HCT116 (cell line): ENCODE data around the gene GTF2H1. TPM values are rescaled to one million over a fixed set of nuclear protein-coding genes. Genes with fewer than 3 reads are reported as not detected.

Experiments
- ATAC-seq: fragments of 200-7000 bp; cut with Tn5 transposase; 2 replicates; pipeline ENCODE4 v1.9.1; 2020; ENCODE audit warnings: mild to moderate bottlenecking, moderate library complexity
- BruUV-seq: library from RNA; stranded (reverse); fragments of 400-500 nt; replicated peaks from 2 replicates; lab custom pipeline; 2021; lab: Mats Ljungman, UMichigan
- CTCF ChIA-PET: fragments of 300-600 bp; sonication (Branson Sonifier 250); formaldehyde crosslinking; loops from one replicate; lab custom pipeline; 2021; ENCODE audit warnings: antibody characterized with exemption; lab: Charles Lee
- POLR2A ChIA-PET: fragments of 300-600, 350-600 bp; sonication (Branson Sonifier 250); formaldehyde crosslinking; loops from one replicate; lab custom pipeline; 2021; ENCODE audit warnings: antibody characterized with exemption; lab: Charles Lee
- RAD21 ChIA-PET, 2 experiments: fragments of 300-600 bp; sonication (Branson Sonifier 250); formaldehyde crosslinking; loops; one replicate each; lab custom pipeline; 2023; ENCODE audit warnings: low total read pairs in 2 of 2; ENCODE audit not compliant: uncharacterized antibody in 2 of 2, unreplicated experiment in 2 of 2, low non-redundant PET in 1 of 2; lab: Charles Lee
- DNase-seq: peaks from one replicate; pipeline ENCODE4 v3.0.0-alpha.2; 2010; ENCODE audit warnings: low read depth, low spot score
- H2AFZ ChIP-seq: fragments of 200-600 bp; shearing (Covaris generic), sonication (generic); 2 replicates; pipeline ENCODE4 v1.6.1; 2017; ENCODE audit warnings: low read depth, mixed run types, mixed read lengths, antibody characterized with exemption, low read length; ENCODE audit not compliant: poor library complexity, severe bottlenecking
- H3K27ac ChIP-seq: 2 replicates; pipeline ENCODE4 v1.5.1; 2012; ENCODE audit warnings: low read depth, low read length
- H3K27me3 ChIP-seq: fragments of 200-600 bp; sonication (generic); 2 replicates; pipeline ENCODE4 v1.6.1; 2016; ENCODE audit warnings: mixed run types, low read length, mixed read lengths; ENCODE audit not compliant: insufficient read depth
- H3K36me3 ChIP-seq, 2 experiments: fragments of 200-500 bp in 1 of 2; fragments of 200-600 bp in 1 of 2; sonication (Bioruptor generic) in 1 of 2; sonication (generic) in 1 of 2; 2 replicates each; pipeline versions ENCODE4 v1.5.1 to v1.6.1; 2014 to 2016; ENCODE audit warnings: low read length in 2 of 2, inconsistent platforms in 1 of 2, mixed read lengths in 1 of 2, mixed run types in 1 of 2; ENCODE audit not compliant: insufficient read depth in 2 of 2, control insufficient read depth in 1 of 2
- H3K4me1 ChIP-seq, 2 experiments: fragments of 200-600 bp in 1 of 2; sonication (generic) in 1 of 2; 2 replicates each; pipeline versions ENCODE4 v1.5.1 to v1.6.1; 2012 to 2017; ENCODE audit warnings: low read length in 2 of 2, inconsistent platforms in 1 of 2, mild to moderate bottlenecking in 1 of 2, mixed read lengths in 1 of 2, mixed run types in 1 of 2, moderate library complexity in 1 of 2; ENCODE audit not compliant: insufficient read depth in 2 of 2, control insufficient read depth in 1 of 2
- H3K4me2 ChIP-seq: fragments of 200-600 bp; sonication (generic); 2 replicates; pipeline ENCODE4 v1.6.1; 2017; ENCODE audit warnings: mixed run types, low read length, mixed read lengths
- H3K4me3 ChIP-seq, 2 experiments: fragments of 200-600 bp in 1 of 2; sonication (generic) in 1 of 2; replicated peaks in 1 of 2; 2 replicates each; pipeline ENCODE4 v1.5.1; 2011 to 2016; ENCODE audit warnings: low read length in 2 of 2, control low read depth in 1 of 2, low read depth in 1 of 2, mild to moderate bottlenecking in 1 of 2, mixed read lengths in 1 of 2, mixed run types in 1 of 2
- H3K79me2 ChIP-seq: fragments of 200-600 bp; sonication (generic); 2 replicates; pipeline ENCODE4 v1.6.1; 2017; ENCODE audit warnings: mild to moderate bottlenecking, mixed run types, low read length, moderate library complexity, mixed read lengths; ENCODE audit not compliant: insufficient read depth
- H3K9ac ChIP-seq: fragments of 200-600 bp; sonication (generic); 2 replicates; pipeline ENCODE4 v1.6.1; 2016; ENCODE audit warnings: low read length, mixed read lengths
- H3K9me2 ChIP-seq: fragments of 200-600 bp; sonication (generic), shearing (Covaris generic); 2 replicates; pipeline ENCODE4 v1.6.1; 2017; ENCODE audit warnings: mixed run types, mild to moderate bottlenecking, moderate library complexity; ENCODE audit not compliant: insufficient read depth
- H3K9me3 ChIP-seq, 2 experiments: fragments of 200-500 bp in 1 of 2; fragments of 200-600 bp in 1 of 2; sonication (Bioruptor generic) in 1 of 2; sonication (generic) in 1 of 2; 2 replicates each; pipeline ENCODE4 v1.6.1; 2014 to 2017; ENCODE audit warnings: low read length in 2 of 2, mixed read lengths in 2 of 2, inconsistent platforms in 1 of 2, low read depth in 1 of 2, mild to moderate bottlenecking in 1 of 2, mixed run types in 1 of 2, moderate library complexity in 1 of 2; ENCODE audit not compliant: control insufficient read depth in 1 of 2, insufficient read depth in 1 of 2
- H4K20me1 ChIP-seq: fragments of 200-600 bp; sonication (generic), shearing (Covaris generic); 2 replicates; pipeline ENCODE4 v1.6.1; 2017; ENCODE audit warnings: mixed run types, mild to moderate bottlenecking, moderate library complexity; ENCODE audit not compliant: insufficient read depth
- CBX3 ChIP-seq: IDR thresholded peaks from 2 replicates; pipeline ENCODE4 v1.6.1; 2012; ENCODE audit warnings: low read depth
- CEBPB ChIP-seq: IDR thresholded peaks from 2 replicates; pipeline ENCODE4 v1.6.1; 2012; ENCODE audit warnings: low read depth
- EZH2 ChIP-seq: fragments of 200-600 bp; sonication (generic); IDR thresholded peaks from 2 replicates; pipeline ENCODE4 v1.6.1; 2017; ENCODE audit warnings: antibody characterized with exemption, mixed run types
- EZH2phosphoT487 ChIP-seq: fragments of 200-600 bp; IDR thresholded peaks from 2 replicates; pipeline ENCODE4 v1.6.1; 2018; ENCODE audit warnings: antibody characterized with exemption, borderline replicate concordance
- FOSL1 ChIP-seq: IDR thresholded peaks from 2 replicates; pipeline ENCODE4 v1.6.1; 2012; ENCODE audit warnings: low read depth
- JUND ChIP-seq: IDR thresholded peaks from 2 replicates; pipeline ENCODE4 v1.6.1; 2012
- POLR2A ChIP-seq: IDR thresholded peaks from 2 replicates; pipeline ENCODE4 v1.7.0; 2011; ENCODE audit warnings: borderline replicate concordance; ENCODE audit not compliant: insufficient read depth, insufficient read length; ENCODE audit errors: extremely low read depth
- POLR2AphosphoS5 ChIP-seq: IDR thresholded peaks from 2 replicates; pipeline ENCODE4 v1.6.1; 2011; ENCODE audit warnings: mild to moderate bottlenecking, low read depth, low read length, moderate library complexity
- RAD21 ChIP-seq: IDR thresholded peaks from 2 replicates; pipeline ENCODE4 v1.6.1; 2012; ENCODE audit warnings: low read depth, mild to moderate bottlenecking
- SIN3A ChIP-seq: IDR thresholded peaks from 2 replicates; pipeline ENCODE4 v1.6.1; 2012; ENCODE audit warnings: low read depth
- SP1 ChIP-seq: IDR thresholded peaks from 2 replicates; pipeline ENCODE4 v1.6.1; 2012; ENCODE audit warnings: low read depth
- SRF ChIP-seq: IDR thresholded peaks from 2 replicates; pipeline ENCODE4 v1.6.1; 2012; ENCODE audit warnings: low read depth
- TCF7L2 ChIP-seq: IDR thresholded peaks from 2 replicates; pipeline ENCODE4 v1.7.0; 2011; ENCODE audit warnings: borderline replicate concordance, inconsistent platforms; ENCODE audit not compliant: insufficient read depth, insufficient read length; ENCODE audit errors: extremely low read depth
- YY1 ChIP-seq: IDR thresholded peaks from 2 replicates; pipeline ENCODE4 v1.6.1; 2011; ENCODE audit warnings: low read length, low read depth, moderate library complexity, mild to moderate bottlenecking; ENCODE audit not compliant: insufficient replicate concordance; ENCODE audit errors: extremely low read depth
- ZNF274 ChIP-seq: fragments of 200-500 bp; sonication (Bioruptor generic); IDR thresholded peaks from 2 replicates; pipeline ENCODE4 v1.6.1; 2014; ENCODE audit warnings: mild to moderate bottlenecking, low read depth, low read length, inconsistent platforms
- intact Hi-C: fragments of 100-400 bp; cut with micrococcal nuclease; formaldehyde crosslinking; loops from 2 replicates; pipeline ENCODE4 v1.10.0; 2022
- total RNA-seq: library from RNA; stranded (reverse); gene quantifications from one replicate; pipeline ENCODE4 v1.2.1, GENCODE V29; 2021; ENCODE audit not compliant: unreplicated experiment
- TF ChIP-seq, protein P1 (sequence below): IDR thresholded peaks from 2 replicates; pipeline ENCODE4 v1.6.1; 2011; ENCODE audit warnings: mild to moderate bottlenecking, low read length, moderate library complexity; ENCODE audit not compliant: insufficient replicate concordance; ENCODE audit errors: extremely low read depth
- TF ChIP-seq, protein P2 (sequence below), 3 experiments: fragments of 200-600 bp in 1 of 3; sonication (generic) in 1 of 3; IDR thresholded peaks in 2 of 3; conservative IDR thresholded peaks in 1 of 3; 2 replicates each; pipeline ENCODE4 v1.5.1; 2012 to 2017; ENCODE audit warnings: low read depth in 2 of 3, low read length in 2 of 3, antibody characterized with exemption in 1 of 3, borderline replicate concordance in 1 of 3, control low read depth in 1 of 3, mild to moderate bottlenecking in 1 of 3, mixed read lengths in 1 of 3, mixed run types in 1 of 3, moderate library complexity in 1 of 3; ENCODE audit not compliant: insufficient read depth in 1 of 3
- TF ChIP-seq, protein P3 (sequence below): IDR thresholded peaks from 2 replicates; pipeline ENCODE4 v1.6.1; 2012
- TF ChIP-seq, protein P4 (sequence below): IDR thresholded peaks from 2 replicates; pipeline ENCODE4 v1.6.1; 2012; ENCODE audit warnings: low read depth

GTF2H1 gene
- total RNA-seq, 1 experiment from 2014 or later, result 37.3 TPM

GRCh38 chr11:18365741-18366140 lies 43.4 kb downstream of the GTF2H1 start:
- H3K79me2 ChIP-seq, result no peaks in the 10 kb centered on the region
- H3K9ac ChIP-seq, result no peak overlapping the region
- TF ChIP-seq EZH2, result no peak
- TF ChIP-seq, protein P1, sequence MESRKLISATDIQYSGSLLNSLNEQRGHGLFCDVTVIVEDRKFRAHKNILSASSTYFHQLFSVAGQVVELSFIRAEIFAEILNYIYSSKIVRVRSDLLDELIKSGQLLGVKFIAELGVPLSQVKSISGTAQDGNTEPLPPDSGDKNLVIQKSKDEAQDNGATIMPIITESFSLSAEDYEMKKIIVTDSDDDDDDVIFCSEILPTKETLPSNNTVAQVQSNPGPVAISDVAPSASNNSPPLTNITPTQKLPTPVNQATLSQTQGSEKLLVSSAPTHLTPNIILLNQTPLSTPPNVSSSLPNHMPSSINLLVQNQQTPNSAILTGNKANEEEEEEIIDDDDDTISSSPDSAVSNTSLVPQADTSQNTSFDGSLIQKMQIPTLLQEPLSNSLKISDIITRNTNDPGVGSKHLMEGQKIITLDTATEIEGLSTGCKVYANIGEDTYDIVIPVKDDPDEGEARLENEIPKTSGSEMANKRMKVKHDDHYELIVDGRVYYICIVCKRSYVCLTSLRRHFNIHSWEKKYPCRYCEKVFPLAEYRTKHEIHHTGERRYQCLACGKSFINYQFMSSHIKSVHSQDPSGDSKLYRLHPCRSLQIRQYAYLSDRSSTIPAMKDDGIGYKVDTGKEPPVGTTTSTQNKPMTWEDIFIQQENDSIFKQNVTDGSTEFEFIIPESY, result no peak
- no peak for TF ChIP-seq SP1
- no peak for TF ChIP-seq FOSL1
- TF ChIP-seq, protein P2, sequence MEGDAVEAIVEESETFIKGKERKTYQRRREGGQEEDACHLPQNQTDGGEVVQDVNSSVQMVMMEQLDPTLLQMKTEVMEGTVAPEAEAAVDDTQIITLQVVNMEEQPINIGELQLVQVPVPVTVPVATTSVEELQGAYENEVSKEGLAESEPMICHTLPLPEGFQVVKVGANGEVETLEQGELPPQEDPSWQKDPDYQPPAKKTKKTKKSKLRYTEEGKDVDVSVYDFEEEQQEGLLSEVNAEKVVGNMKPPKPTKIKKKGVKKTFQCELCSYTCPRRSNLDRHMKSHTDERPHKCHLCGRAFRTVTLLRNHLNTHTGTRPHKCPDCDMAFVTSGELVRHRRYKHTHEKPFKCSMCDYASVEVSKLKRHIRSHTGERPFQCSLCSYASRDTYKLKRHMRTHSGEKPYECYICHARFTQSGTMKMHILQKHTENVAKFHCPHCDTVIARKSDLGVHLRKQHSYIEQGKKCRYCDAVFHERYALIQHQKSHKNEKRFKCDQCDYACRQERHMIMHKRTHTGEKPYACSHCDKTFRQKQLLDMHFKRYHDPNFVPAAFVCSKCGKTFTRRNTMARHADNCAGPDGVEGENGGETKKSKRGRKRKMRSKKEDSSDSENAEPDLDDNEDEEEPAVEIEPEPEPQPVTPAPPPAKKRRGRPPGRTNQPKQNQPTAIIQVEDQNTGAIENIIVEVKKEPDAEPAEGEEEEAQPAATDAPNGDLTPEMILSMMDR (IDR thresholded peaks at IDR 0.05 in 2 of 3, conservative IDR thresholded peaks at IDR 0.05 in 1 of 3; ENCODE audit: borderline replicate concordance in 1 of 3, insufficient read depth in 1 of 3, low read depth in 2 of 3, low read length in 2 of 3), result no peak
- no peak for TF ChIP-seq TCF7L2
- TF ChIP-seq YY1, result no peak
- TF ChIP-seq SIN3A, result no peak
- no peak for TF ChIP-seq JUND
- no peak for TF ChIP-seq POLR2A
- TF ChIP-seq, protein P3, sequence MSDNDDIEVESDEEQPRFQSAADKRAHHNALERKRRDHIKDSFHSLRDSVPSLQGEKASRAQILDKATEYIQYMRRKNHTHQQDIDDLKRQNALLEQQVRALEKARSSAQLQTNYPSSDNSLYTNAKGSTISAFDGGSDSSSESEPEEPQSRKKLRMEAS, result no peak
- no peak for TF ChIP-seq CBX3
- TF ChIP-seq, protein P4, sequence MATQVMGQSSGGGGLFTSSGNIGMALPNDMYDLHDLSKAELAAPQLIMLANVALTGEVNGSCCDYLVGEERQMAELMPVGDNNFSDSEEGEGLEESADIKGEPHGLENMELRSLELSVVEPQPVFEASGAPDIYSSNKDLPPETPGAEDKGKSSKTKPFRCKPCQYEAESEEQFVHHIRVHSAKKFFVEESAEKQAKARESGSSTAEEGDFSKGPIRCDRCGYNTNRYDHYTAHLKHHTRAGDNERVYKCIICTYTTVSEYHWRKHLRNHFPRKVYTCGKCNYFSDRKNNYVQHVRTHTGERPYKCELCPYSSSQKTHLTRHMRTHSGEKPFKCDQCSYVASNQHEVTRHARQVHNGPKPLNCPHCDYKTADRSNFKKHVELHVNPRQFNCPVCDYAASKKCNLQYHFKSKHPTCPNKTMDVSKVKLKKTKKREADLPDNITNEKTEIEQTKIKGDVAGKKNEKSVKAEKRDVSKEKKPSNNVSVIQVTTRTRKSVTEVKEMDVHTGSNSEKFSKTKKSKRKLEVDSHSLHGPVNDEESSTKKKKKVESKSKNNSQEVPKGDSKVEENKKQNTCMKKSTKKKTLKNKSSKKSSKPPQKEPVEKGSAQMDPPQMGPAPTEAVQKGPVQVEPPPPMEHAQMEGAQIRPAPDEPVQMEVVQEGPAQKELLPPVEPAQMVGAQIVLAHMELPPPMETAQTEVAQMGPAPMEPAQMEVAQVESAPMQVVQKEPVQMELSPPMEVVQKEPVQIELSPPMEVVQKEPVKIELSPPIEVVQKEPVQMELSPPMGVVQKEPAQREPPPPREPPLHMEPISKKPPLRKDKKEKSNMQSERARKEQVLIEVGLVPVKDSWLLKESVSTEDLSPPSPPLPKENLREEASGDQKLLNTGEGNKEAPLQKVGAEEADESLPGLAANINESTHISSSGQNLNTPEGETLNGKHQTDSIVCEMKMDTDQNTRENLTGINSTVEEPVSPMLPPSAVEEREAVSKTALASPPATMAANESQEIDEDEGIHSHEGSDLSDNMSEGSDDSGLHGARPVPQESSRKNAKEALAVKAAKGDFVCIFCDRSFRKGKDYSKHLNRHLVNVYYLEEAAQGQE, result no peak
- TF ChIP-seq POLR2AphosphoS5, result no peak
- TF ChIP-seq ZNF274, result no peak
- TF ChIP-seq EZH2phosphoT487, result no peak
- TF ChIP-seq SRF, result no peak
- TF ChIP-seq CEBPB, result no peak
- TF ChIP-seq RAD21, result no peak
- H3K4me2 ChIP-seq, result no peak overlapping the region
- no TSS peak for BruUV-seq
- ChIA-PET POLR2A (no interaction called here), RAD21 (no interaction called here), CTCF (no interaction called here)
- no peak for ATAC-seq
- intact Hi-C loops, result no loop called here
- no peak overlapping the region for H3K4me3 ChIP-seq
- H3K36me3 ChIP-seq, result peaks cover 27 to 41% of the 10 kb centered on the region in 2 experiments; a peak in 3 of 4 replicates
- H3K4me1 ChIP-seq, result no peaks in the 10 kb centered on the region
- H3K27ac ChIP-seq, result no peak overlapping the region
- H2AFZ ChIP-seq, result no peak overlapping the region
- no peaks in the 10 kb centered on the region for H3K9me3 ChIP-seq
- no peak for DNase-seq
- no peaks in the 10 kb centered on the region for H4K20me1 ChIP-seq
- H3K27me3 ChIP-seq, result no peaks in the 10 kb centered on the region
- no peaks in the 10 kb centered on the region for H3K9me2 ChIP-seq
